Testis (tissue), 3 donors: ENCODE data around the gene CARHSP1. TPM values are rescaled to one million over a fixed set of nuclear protein-coding genes. Genes with fewer than 3 reads are reported as not detected.

Source experiments
- DNase-seq: peaks from one replicate; pipeline ENCODE4 v3.0.0-alpha.2; 2019
- H3K27ac ChIP-seq, 2 donors: fragments of 200-600 bp; sonication (generic); one replicate each; pipeline ENCODE4 v1.5.1; 2019
- H3K27me3 ChIP-seq: fragments of 200-600 bp; sonication (generic); one replicate; pipeline ENCODE4 v1.5.1; 2019
- H3K36me3 ChIP-seq: fragments of 200-600 bp; sonication (generic); one replicate; pipeline ENCODE4 v1.5.1; 2017; ENCODE audit warnings: low read depth; ENCODE audit errors: missing control alignments
- H3K4me1 ChIP-seq: fragments of 200-600 bp; sonication (generic); one replicate; pipeline ENCODE4 v1.5.1; 2019
- H3K4me3 ChIP-seq, 2 donors: fragments of 200-600 bp; sonication (generic); one replicate each; pipeline ENCODE4 v1.5.1; 2017 to 2019
- H3K9me3 ChIP-seq: fragments of 200-600 bp; sonication (generic); one replicate; pipeline ENCODE4 v1.5.1; 2017
- POLR2A ChIP-seq: fragments of 450-650 bp; IDR thresholded peaks from one replicate; pipeline ENCODE4 v1.6.1; 2017; ENCODE audit warnings: antibody characterized with exemption, mild to moderate bottlenecking, moderate library complexity
- WGBS, 2 donors: methylation state at CpG; one replicate each; pipeline ENCODE4 v1.1.5; 2018; 5-methylcytosine and 5-hydroxymethylcytosine counted together
- intact Hi-C: fragments of 100-400 bp; cut with DNase I; formaldehyde crosslinking; loops from one replicate; pipeline ENCODE4 v1.15.1; 2023; ENCODE audit warnings: low total_unique reads
- polyA plus RNA-seq: library from polyadenylated mRNA; stranded (reverse); fragments of 350-450 nt; fragmentation: Illumina TruSeq; extraction: RNeasy Lipid Tissue Mini Kit (QIAGEN cat#74804); gene quantifications from one replicate; pipeline ENCODE4 v1.2.3, GENCODE V29; 2014; ENCODE audit warnings: low read depth, low replicate concordance; ENCODE audit not compliant: insufficient read depth
- total RNA-seq, 2 donors: library from RNA; depleted of rRNA; stranded (reverse); fragments of >200 nt; gene quantifications; one replicate each; pipeline ENCODE4 v1.2.3, GENCODE V29; 2016
- TF ChIP-seq, protein P1 (sequence below), 3 experiments: fragments of 450-650 bp in 2 of 3; fragments of 200-600 bp in 1 of 3; sonication (generic) in 1 of 3; IDR thresholded peaks; one replicate each; pipeline ENCODE4 v1.5.1; 2016 to 2019; ENCODE audit warnings: antibody characterized with exemption in 3 of 3, mild to moderate bottlenecking in 2 of 3, moderate library complexity in 1 of 3

The CARHSP1 gene
- total and polyA plus RNA-seq, 3 donors from 2014 or later, result 241 to 457 (median 437) TPM

DNA sequence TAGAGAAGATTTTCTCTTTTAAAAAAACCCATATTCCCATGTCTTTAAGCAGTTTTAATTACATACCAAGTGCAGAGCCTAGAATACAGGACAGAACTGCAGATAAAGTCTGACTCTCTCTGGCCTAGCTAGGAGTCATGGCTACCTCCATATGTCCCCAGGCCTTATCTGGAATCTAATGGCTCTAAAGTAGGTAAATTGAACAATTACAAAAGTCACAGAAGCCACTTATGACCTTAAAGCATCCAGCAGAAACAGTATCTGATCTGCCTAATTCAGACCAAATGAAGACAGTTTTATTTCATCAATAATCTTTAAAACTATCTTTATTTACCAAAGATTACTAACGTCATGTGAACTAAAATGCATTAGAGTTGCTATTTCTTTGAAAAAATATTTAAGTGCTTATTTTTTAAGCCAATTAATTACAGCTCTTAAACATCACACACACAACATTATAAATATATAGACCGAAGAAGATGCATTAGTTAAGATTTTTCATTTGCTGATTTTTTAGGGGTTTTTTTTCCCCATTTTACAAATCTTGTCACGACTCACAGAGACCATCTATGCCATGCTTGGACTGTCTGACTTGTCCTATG lies 42.4 kb downstream of the CARHSP1 start:
- intact Hi-C loops, result no loop called here
- WGBS, 2 donors, result 75 to 80% methylated on average over 3 of the region's 3 CpGs

DNA sequence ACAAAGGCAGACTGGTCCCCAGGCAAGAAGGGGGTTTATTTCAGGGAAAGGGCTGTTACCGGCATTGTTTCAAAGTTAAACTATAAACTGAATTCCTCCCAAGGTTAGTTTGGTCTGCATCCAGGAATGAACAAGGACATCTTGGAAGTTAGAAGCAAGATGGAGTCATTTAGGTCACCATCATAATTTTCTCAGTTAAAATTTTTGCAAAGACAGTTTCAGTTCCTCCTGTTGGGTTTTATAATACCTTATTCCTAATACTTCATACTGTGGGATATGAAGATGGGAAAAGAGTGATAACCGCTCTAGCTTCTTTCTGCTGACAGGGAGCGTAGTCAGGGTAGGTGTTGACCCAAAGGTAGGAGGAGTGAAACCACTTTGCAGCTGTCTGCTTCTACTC lies 46.4 kb downstream of the CARHSP1 start:
- 83 to 84% methylated on average over 3 of the region's 3 CpGs for WGBS, 2 donors

More for the DNA sequence above, 42.4 kb downstream of the CARHSP1 start:
- Histone ChIP-seq H3K4me1 (no peaks in the 10 kb centered on the region), H3K27me3 (no peaks in the 10 kb centered on the region), H3K4me3 (no peak overlapping the region), H3K27ac (no peak overlapping the region), H3K9me3 (no peaks in the 10 kb centered on the region), H3K36me3 (no peaks in the 10 kb centered on the region)
- DNase-seq, result no peak
- no peak for TF ChIP-seq POLR2A
- TF ChIP-seq, protein P1, sequence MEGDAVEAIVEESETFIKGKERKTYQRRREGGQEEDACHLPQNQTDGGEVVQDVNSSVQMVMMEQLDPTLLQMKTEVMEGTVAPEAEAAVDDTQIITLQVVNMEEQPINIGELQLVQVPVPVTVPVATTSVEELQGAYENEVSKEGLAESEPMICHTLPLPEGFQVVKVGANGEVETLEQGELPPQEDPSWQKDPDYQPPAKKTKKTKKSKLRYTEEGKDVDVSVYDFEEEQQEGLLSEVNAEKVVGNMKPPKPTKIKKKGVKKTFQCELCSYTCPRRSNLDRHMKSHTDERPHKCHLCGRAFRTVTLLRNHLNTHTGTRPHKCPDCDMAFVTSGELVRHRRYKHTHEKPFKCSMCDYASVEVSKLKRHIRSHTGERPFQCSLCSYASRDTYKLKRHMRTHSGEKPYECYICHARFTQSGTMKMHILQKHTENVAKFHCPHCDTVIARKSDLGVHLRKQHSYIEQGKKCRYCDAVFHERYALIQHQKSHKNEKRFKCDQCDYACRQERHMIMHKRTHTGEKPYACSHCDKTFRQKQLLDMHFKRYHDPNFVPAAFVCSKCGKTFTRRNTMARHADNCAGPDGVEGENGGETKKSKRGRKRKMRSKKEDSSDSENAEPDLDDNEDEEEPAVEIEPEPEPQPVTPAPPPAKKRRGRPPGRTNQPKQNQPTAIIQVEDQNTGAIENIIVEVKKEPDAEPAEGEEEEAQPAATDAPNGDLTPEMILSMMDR (IDR thresholded peaks at IDR 0.05), result no peak

DNA sequence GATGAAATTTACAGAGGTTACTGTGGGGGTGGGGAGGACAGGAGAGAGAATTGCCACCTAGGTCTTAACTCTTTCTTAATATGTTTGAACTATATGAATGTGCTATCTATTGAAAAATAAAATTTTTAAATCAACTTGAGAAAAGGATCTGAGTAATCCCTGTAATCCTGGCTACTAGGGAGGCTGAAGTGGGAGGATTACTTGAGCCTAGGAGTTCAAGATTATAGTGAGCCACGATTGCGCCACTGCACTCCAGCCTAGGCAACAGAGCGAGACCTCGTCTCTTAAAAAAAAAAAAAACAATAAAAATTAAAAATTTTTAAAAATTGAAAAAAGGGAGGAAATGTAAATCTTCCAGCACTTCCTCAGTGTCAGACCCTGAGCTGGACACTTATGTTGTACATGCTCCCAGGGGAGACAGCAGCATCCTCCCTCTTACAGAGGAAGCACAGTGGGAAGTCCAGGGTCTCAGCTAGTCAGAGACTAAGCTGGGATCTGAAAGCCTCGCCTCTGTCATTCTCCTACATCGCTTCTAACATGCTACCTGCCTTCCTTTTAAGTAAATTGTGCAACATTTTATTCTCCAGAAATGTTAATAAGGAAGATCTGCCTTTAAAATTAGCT lies 49.3 kb downstream of the CARHSP1 start:
- intact Hi-C loops, result no loop called here
- H3K27ac ChIP-seq, result no peak overlapping the region
- no peaks in the 10 kb centered on the region for H3K27me3 ChIP-seq
- no peak for TF ChIP-seq POLR2A
- TF ChIP-seq, protein P1 (IDR thresholded peaks at IDR 0.05), result no peak
- DNase-seq, result no peak
- no peaks in the 10 kb centered on the region for H3K9me3 ChIP-seq
- WGBS, 2 donors, result 82 to 84% methylated on average over 6 of the region's 6 CpGs
- H3K4me1 ChIP-seq, result no peaks in the 10 kb centered on the region
- H3K36me3 ChIP-seq, result no peaks in the 10 kb centered on the region
- no peak overlapping the region for H3K4me3 ChIP-seq

More for the DNA sequence above, 46.4 kb downstream of the CARHSP1 start:
- Histone ChIP-seq H3K4me1 (no peaks in the 10 kb centered on the region), H3K27ac (no peak overlapping the region), H3K27me3 (no peaks in the 10 kb centered on the region), H3K9me3 (no peaks in the 10 kb centered on the region), H3K4me3 (no peak overlapping the region), H3K36me3 (no peaks in the 10 kb centered on the region)
- no peak for DNase-seq
- TF ChIP-seq, protein P1 (IDR thresholded peaks at IDR 0.05), result no peak
- no peak for TF ChIP-seq POLR2A
- intact Hi-C loops, result no loop called here

DNA sequence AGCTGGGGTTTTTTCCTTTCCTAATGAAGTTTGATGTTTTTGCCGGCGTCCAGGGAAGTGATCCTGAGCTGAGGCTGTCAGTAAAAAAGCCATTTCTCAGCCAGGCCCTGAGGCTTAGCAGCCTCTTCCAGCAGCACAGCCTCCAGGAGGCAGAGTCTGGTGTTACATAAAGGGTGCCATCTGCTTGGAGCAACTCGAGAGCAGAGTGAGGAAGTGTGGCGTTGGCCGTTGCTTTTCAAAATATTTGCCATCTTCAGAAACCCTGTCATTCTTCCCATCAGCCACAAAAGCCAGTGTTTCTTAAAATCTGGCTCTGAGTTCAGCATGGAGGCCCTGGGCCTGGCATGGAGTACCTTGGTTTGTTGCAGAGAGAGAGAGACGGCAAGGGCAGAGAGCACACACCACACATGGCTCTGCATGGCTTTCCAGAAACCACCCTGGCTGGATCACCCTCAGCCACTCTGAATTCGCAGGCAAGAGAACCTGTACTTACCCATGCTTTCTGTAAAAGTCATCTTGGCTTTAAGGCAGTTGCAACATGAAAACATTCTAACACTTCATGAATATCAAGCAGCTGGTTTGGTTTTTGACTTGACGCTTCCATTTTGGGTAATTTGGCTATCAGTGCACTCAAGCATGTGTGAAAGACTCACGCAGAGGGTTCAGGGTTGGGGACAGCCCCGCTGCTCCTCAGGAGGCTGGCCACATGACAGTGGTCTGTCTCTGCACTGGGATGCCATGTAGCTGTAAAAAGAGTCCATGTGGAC lies 50.1 kb downstream of the CARHSP1 start:
- no peak for TF ChIP-seq POLR2A
- TF ChIP-seq, protein P1 (IDR thresholded peaks at IDR 0.05), result no peak
- DNase-seq, result no peak
- Histone ChIP-seq H3K36me3 (no peaks in the 10 kb centered on the region), H3K9me3 (no peaks in the 10 kb centered on the region), H3K27ac (no peak overlapping the region), H3K4me3 (no peak overlapping the region), H3K27me3 (no peaks in the 10 kb centered on the region), H3K4me1 (no peaks in the 10 kb centered on the region)
- WGBS, 2 donors, result 88 to 90% methylated on average over 5 to 10 of the region's 10 CpGs
- intact Hi-C loops, result no loop called here
